ENCODE results near the gene HES7. TPM values are rescaled to one million over a fixed set of nuclear protein-coding genes. Genes with fewer than 3 reads are reported as not detected.
"Not testable (repeated sequence)": the region's sequence is repeated elsewhere in the genome, so short reads cannot be mapped to it uniquely, and the experiment has no call there.

The HES7 gene
- total RNA-seq, 1 experiment from 2014 or later = 9.4 TPM

- no peak for DNase-seq (ENCODE audit: extremely low read depth, low read depth)
Measured at GRCh38 chr17:8124350-8125153, 646 bp upstream of the HES7 start.

DNA sequence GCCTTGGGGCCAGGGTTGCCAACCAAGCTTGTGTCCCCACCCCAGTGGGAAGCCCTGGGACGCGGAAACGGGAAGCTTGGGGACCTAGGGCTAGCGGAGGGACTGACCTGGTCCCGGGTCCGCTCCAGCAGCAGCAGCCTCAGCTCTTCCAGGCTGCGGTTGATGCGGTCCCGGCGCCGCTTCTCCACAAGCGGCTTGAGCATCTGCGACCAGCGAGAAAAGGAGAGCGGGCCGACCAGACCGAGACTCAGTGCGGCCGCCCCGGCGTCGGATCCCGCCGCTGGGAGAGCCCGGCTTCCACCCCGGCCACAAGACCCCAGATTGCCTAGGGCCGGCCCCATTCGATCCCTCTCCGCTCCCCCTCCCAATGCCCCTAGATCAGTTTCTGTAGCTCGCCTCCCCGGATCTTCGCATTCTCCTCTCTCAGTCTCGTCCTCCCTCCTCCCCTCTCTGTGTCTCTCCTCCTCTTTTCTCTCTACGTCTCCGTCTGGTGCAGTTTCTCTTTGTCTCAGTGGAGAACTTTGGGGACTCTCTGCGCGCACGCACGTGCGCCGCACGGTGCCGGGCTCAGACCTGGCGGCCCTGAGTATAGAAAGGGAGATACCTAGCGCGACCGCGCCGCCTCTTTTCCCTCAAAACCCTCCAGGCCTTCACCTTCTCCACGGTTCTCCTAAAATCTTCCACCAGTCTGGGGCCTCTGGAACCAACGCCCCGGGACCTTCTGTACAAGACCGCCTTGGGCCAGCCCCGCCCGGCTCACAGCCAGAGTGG, 797 bp downstream of the HES7 start:
- no peak for DNase-seq (ENCODE audit: extremely low read depth, low read depth)

GRCh38 chr17:8122422-8122923, 1.4 kb downstream of the HES7 start:
- DNase-seq (ENCODE audit: extremely low read depth, low read depth) = no peak

DNA sequence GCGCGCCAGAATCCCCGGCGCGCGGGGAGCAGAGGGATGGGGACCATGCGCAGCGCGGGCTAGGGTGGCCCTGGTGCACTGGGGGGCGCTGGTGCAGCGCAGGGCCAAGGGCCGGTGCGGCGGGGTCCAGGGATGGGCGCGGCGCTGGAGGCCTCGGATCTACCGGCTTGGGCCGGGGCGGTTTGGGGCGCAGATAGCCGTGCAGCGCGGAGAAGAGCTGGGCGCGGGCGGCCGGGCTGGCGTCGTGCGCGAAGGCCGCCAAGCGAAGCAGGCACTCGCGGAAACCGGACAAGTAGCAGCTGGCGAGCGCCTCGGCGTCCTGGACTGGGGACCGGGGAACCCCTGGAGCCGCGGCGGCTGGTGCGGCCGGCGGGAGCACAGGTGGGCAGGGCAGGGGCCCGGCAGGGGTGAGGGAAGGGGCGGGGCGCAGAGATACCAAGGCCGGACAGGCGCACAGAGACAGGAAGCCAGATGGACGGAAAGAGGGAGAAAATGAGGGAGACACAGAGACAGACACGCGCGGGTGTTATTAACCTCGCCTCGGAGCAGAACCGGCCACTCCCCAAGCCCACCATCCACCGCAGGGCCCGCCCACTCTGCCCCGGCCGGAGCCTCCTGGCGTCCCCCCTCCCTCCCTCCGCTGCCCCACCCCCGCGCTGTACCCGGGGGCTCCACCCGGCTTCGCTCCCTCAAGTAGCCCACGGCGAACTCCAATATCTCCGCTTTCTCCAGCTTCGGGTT, 2.1 kb downstream of the HES7 start:
- DNase-seq (ENCODE audit: extremely low read depth, low read depth) = peak; percentile 75

GRCh38 chr17:8121407-8121680, 2.6 kb downstream of the HES7 start:
- no peak for DNase-seq (ENCODE audit: extremely low read depth, low read depth)

- peak; percentile 84 for DNase-seq (ENCODE audit: extremely low read depth, low read depth)
Measured at GRCh38 chr17:8120520-8121406, 3.1 kb downstream of the HES7 start.

- DNase-seq (ENCODE audit: extremely low read depth, low read depth) = peak; percentile 96
Measured at GRCh38 chr17:8119581-8120519, 4.1 kb downstream of the HES7 start.

- DNase-seq (ENCODE audit: extremely low read depth, low read depth) = peak; percentile 80
Measured at GRCh38 chr17:8118769-8119580, 4.9 kb downstream of the HES7 start.

DNA sequence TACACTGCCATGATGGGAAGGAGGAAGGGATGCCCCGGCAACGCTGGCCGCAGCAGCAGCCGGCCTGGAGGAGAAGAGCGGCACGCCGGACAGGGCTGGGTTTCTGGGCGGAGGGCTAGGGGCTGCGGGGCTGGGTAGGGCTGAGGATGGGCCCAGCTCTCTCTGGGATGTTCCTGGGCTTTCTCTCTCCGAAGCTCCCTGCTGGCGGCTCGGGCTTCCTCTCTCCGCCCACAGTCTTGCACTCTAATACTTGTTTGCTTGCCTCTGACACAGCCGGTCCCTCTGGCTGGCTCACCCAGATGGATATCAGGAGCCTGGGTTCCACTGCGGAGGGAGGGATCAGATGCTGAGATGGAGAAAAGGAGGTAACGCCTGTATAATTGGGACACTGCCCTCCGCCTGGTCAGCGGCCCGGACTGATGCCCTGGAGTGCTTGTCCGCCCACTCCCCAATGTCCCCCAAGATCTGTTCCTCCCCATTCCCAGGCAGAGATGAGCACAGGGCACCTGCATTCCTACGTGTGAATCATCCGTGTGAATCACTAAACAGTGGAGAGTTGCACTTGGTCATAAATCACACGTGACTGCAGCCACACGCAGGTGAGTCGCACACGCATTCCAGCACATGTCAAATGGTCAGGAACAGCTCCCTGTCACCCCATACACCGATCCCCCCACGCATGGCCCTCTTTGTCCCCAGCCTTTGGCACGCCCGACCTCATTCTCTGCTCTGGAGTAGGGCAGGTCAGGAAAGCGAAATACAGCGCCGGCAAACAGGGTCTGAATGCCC, 5.7 kb downstream of the HES7 start, which contains the start of gene ALOXE3:
Gene ALOXE3, minus strand, starts transcription at position 535 of the 789 bp plus-strand sequence. Its CDS starts 524 bp downstream, at position 11.
- no peak for DNase-seq (ENCODE audit: extremely low read depth, low read depth)

GRCh38 chr17:8117367-8117979, 6.4 kb downstream of the HES7 start:
- DNase-seq (ENCODE audit: extremely low read depth, low read depth) = no peak

DNA sequence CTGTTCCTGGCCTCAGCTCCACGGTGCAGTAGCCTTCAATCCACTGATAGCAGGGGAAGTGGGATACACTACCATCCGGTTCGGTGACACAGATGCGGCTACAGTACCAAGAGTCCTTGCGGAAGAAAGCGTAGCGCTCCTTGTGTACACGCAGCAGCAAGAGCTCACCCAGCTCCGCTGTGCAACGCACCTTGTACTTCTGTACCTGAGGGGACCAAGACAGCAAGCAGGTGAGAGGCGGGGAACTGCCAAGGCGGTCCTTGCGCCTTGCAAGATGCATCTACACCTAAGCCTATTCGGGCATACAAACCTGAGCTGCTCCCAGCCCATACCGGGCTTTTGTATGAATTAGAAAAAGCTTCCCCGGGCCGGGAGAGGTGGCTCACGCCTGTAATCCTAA, 7.1 kb downstream of the HES7 start:
- no peak for DNase-seq (ENCODE audit: extremely low read depth, low read depth)

DNA sequence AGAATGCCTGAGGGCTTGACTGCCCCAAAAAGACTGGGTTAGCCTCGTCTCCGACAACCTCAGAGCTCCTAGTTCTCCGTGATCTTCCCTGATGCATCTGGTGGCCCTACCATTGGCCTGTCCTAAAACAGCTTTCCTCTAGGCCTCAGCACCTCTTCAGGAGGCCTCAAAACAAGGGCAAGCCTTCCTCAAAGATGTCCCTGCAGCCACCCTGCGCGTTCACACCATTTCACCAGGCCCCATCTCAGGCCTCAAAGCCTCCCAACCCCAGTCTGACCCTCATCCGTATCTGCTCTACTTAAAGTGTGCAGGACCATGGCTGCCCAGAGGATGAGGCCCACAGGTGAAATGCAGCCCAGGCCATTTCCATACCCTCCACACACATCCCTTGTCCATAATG, 13.0 kb downstream of the HES7 start:
- DNase-seq (ENCODE audit: extremely low read depth, low read depth) = no peak

GRCh38 chr17:8110456-8110804, 13.5 kb downstream of the HES7 start:
- no peak for DNase-seq (ENCODE audit: extremely low read depth, low read depth)

GRCh38 chr17:8109661-8110455, 14.0 kb downstream of the HES7 start:
- DNase-seq (ENCODE audit: extremely low read depth, low read depth) = no peak

GRCh38 chr17:8108972-8109660, 14.8 kb downstream of the HES7 start:
- DNase-seq (ENCODE audit: extremely low read depth, low read depth) = no peak

DNA sequence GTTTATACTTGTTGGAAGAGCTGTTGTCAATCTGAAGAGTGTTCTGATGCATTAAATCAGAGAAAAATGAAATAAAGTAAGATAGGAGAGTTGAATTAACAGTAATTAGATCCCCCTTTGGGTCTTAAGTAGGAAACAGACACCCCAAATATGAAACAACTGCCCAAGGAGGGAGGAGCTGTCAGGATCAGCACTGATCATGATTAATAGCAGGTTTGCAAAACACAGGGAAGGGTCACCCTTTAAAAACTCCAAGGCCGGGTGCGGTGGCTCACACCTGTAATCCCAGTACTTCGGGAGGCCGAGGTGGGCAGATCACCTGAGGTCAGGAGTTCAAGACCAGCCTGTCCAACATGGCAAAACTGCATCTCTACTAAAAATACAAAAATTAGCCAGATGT, 16.9 kb downstream of the HES7 start:
- DNase-seq (ENCODE audit: extremely low read depth, low read depth) = not testable (repeated sequence)

Data from NCI-H460 (cell line).